Subcutaneous abdominal adipose tissue (tissue), 5 donors: ENCODE data around the gene XYLT1.

ENCODE experiments used
- H3K27ac ChIP-seq: one replicate; pipeline ENCODE4 v1.7.0; 2013; ENCODE audit warnings: low read depth, mild to moderate bottlenecking, inconsistent platforms, low read length, moderate library complexity
- H3K27me3 ChIP-seq, 5 donors: one replicate each; pipeline ENCODE4 v1.7.0; 2013; ENCODE audit warnings: low read length in 5 of 5, inconsistent platforms in 1 of 5; ENCODE audit not compliant: control insufficient read depth in 5 of 5, insufficient read depth in 4 of 5
- H3K36me3 ChIP-seq, 5 donors: one replicate each; pipeline ENCODE4 v1.7.0; 2013; ENCODE audit warnings: low read length in 5 of 5; ENCODE audit not compliant: control insufficient read depth in 5 of 5, insufficient read depth in 5 of 5
- H3K4me1 ChIP-seq, 5 donors: one replicate each; pipeline ENCODE4 v1.7.0; 2013; ENCODE audit warnings: low read length in 5 of 5, mild to moderate bottlenecking in 3 of 5, moderate library complexity in 1 of 5; ENCODE audit not compliant: control insufficient read depth in 5 of 5, insufficient read depth in 5 of 5
- H3K4me3 ChIP-seq, 5 donors: one replicate each; pipeline ENCODE4 v1.7.0; 2013; ENCODE audit warnings: low read length in 5 of 5, low read depth in 1 of 5
- H3K9ac ChIP-seq, 5 donors: one replicate each; pipeline ENCODE4 v1.7.0; 2013; ENCODE audit warnings: low read length in 5 of 5, mild to moderate bottlenecking in 4 of 5, moderate library complexity in 3 of 5
- H3K9me3 ChIP-seq, 5 donors: one replicate each; pipeline ENCODE4 v1.7.0; 2013; ENCODE audit warnings: low read length in 5 of 5; ENCODE audit not compliant: control insufficient read depth in 5 of 5
- donor health status: healthy.
- donor health status: healthy.
- donor health status: healthy.
- donor health status: healthy.
- donor health status: healthy.

Gene XYLT1

GRCh38 chr16:17166095-17166494 is 304.7 kb downstream of the XYLT1 start:
- Histone ChIP-seq H3K9ac (no peak overlapping the region), H3K9me3 (no peaks in the 10 kb centered on the region), H3K4me1 (peaks cover 0 to 34% (median 22%) of the 10 kb centered on the region in 5 donors), H3K4me3 (no peak overlapping the region), H3K36me3 (no peaks in the 10 kb centered on the region), H3K27me3 (no peaks in the 10 kb centered on the region), H3K27ac (no peak overlapping the region)

GRCh38 chr16:17162560-17162959 is 308.2 kb downstream of the XYLT1 start:
- peaks cover 0 to 9% (median 7%) of the 10 kb centered on the region in 5 donors for H3K4me1 ChIP-seq
- no peak overlapping the region for H3K27ac ChIP-seq
- no peak overlapping the region for H3K9ac ChIP-seq
- H3K9me3 ChIP-seq: no peaks in the 10 kb centered on the region
- no peaks in the 10 kb centered on the region for H3K27me3 ChIP-seq
- no peak overlapping the region for H3K4me3 ChIP-seq
- peaks cover 0 to 6% (median 0%) of the 10 kb centered on the region in 5 donors for H3K36me3 ChIP-seq

DNA sequence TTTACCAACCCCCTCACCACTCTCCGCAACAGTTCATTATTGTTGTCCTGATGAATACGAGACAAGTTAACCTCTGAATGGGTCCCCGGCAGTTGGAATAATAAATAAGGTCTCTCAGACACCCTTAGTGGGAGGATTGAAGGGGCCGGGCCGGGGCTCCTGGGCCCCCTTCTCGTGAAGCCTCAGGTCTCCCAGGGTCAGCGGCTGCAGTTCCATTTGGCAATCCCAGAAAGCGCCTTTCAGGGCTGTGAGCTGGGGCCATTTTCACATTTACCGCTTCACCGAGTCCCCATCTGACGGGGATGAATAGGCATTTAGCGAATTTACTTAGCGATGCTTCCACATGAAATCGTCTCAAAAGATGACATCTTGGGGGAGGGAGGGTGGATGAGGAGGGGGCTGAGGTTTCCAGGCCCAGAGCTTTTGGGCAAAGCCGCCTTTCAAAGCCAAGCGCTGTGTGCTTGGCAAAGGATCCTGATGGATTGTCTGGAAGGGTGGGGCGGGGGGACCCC is 309.8 kb downstream of the XYLT1 start:
- H3K27ac ChIP-seq: no peak overlapping the region
- no peaks in the 10 kb centered on the region for H3K27me3 ChIP-seq
- H3K4me3 ChIP-seq: no peak overlapping the region
- peaks cover 0 to 7% (median 5%) of the 10 kb centered on the region in 5 donors for H3K4me1 ChIP-seq
- peaks cover 0 to 6% (median 2%) of the 10 kb centered on the region in 5 donors for H3K36me3 ChIP-seq
- no peak overlapping the region for H3K9ac ChIP-seq
- H3K9me3 ChIP-seq: no peaks in the 10 kb centered on the region

DNA sequence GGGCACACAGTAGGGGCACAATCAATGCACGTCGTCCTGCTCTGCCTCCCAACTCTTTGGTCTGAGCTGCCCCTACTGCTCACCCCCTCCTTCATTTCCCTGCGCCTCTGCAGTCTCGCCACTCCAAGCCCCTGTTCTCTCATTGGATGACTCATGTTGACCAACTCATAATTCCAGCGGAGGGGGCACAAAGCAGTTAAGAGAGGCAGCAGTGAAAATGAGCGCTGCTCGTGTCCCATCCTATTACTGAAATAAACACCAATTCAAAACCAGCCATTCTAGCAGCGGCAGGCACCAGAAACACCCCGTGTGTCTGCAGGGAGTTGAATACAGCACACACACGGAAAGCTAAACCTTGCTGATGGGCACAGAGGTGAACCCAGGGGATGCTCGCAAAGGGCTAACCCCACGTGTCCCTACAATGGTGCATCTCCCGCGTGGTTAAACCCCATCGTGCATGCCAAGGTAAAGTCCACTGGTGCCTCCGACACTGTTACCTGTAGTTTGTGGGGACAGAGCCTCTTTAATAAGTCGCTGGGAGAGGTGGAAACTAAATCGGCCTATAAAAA is 310.4 kb downstream of the XYLT1 start:
- Histone ChIP-seq H3K4me1 (peaks cover 0 to 10% (median 5%) of the 10 kb centered on the region in 5 donors), H3K27me3 (no peaks in the 10 kb centered on the region), H3K36me3 (peaks cover 0 to 6% (median 2%) of the 10 kb centered on the region in 5 donors), H3K9me3 (no peaks in the 10 kb centered on the region), H3K4me3 (no peak overlapping the region), H3K27ac (no peak overlapping the region), H3K9ac (no peak overlapping the region)

DNA sequence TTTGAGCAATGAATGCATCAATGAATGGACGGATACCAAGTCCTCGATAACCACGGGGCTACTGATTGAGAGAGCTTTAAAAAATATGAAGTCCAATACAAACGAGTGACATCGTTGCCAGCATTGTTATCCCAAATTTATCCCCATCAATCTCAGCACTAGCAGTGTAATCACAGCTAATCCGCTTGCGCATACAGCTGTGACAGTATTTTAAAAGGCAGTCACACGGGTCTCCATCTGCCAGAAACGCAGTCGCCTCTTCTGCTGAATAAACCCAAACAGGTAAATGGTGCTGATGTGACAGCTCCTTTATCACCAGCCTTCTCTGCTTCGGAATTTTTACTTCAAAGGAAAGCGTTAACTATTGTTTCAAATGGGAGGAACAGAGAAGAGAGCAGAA is 311.1 kb downstream of the XYLT1 start:
- H3K4me1 ChIP-seq: peaks cover 0 to 16% (median 5%) of the 10 kb centered on the region in 5 donors
- no peak overlapping the region for H3K4me3 ChIP-seq
- H3K9me3 ChIP-seq: no peaks in the 10 kb centered on the region
- no peaks in the 10 kb centered on the region for H3K27me3 ChIP-seq
- H3K9ac ChIP-seq: no peak overlapping the region
- H3K36me3 ChIP-seq: peaks cover 0 to 6% (median 2%) of the 10 kb centered on the region in 5 donors
- H3K27ac ChIP-seq: no peak overlapping the region

DNA sequence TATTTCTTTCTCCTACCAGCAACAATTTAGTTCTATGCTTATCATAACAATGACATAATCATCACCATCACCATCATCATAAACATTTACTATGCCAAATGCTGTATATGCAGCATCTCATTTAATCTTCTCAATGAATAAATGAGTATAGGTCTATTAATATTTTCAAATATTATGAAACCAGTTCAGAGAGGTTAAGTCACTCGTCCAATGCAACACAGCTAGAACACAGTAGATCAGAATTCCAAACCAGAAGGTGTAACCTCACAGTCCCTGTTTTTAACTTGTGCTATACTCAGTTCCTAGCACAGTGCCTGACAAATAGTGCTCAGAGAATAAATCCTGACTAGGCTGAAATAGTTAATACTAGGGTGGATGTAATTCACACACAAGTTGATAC is 314.8 kb downstream of the XYLT1 start:
- no peaks in the 10 kb centered on the region for H3K9me3 ChIP-seq
- peaks cover 0 to 6% (median 2%) of the 10 kb centered on the region in 5 donors for H3K36me3 ChIP-seq
- H3K27me3 ChIP-seq: no peaks in the 10 kb centered on the region
- H3K4me1 ChIP-seq: peaks cover 0 to 18% (median 0%) of the 10 kb centered on the region in 5 donors
- H3K9ac ChIP-seq: no peak overlapping the region
- no peak overlapping the region for H3K4me3 ChIP-seq
- H3K27ac ChIP-seq: no peak overlapping the region

DNA sequence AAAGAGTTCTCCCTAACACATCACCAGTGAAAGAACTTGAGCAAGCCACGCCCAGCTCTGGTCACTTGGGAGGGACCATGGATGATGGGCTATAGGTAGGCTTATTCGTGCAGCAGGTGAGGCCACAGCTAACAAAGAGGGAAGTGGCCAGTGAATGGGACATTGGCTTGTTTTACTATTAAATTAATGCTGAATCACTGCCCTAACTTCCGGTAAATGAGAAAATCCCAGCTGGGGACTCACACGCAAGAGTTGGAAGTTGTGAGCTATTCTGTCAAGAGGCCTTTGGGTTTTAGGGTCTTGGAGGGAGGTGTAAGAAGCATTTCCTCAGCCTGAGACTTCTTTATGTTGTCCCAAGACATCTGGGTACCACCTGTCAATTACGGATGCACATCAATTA is 315.3 kb downstream of the XYLT1 start:
- H3K9ac ChIP-seq: no peak overlapping the region
- H3K36me3 ChIP-seq: peaks cover 0 to 6% (median 2%) of the 10 kb centered on the region in 5 donors
- no peak overlapping the region for H3K4me3 ChIP-seq
- peaks cover 0 to 18% (median 0%) of the 10 kb centered on the region in 5 donors for H3K4me1 ChIP-seq
- no peak overlapping the region for H3K27ac ChIP-seq
- no peaks in the 10 kb centered on the region for H3K9me3 ChIP-seq
- no peaks in the 10 kb centered on the region for H3K27me3 ChIP-seq

DNA sequence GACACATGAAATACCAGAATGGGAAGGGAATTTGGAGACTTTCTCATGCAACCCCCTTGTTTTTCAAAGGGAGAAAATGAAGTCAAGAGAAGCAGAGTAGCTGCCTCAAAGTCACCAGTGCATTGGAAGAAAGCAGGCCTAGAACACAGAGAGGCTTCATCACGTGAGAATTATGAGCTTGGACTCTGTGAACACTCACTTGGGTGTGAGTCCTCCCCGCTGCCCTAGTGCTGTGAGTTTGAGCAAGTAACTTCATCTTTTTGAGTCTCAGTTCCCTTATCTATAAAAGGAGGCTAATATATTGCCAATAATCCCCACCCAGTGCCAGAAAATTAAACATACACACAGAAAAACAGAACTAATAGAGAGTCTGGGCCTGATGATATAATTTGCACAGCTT is 315.8 kb downstream of the XYLT1 start:
- peaks cover 0 to 18% (median 0%) of the 10 kb centered on the region in 5 donors for H3K4me1 ChIP-seq
- H3K27ac ChIP-seq: no peak overlapping the region
- no peaks in the 10 kb centered on the region for H3K27me3 ChIP-seq

DNA sequence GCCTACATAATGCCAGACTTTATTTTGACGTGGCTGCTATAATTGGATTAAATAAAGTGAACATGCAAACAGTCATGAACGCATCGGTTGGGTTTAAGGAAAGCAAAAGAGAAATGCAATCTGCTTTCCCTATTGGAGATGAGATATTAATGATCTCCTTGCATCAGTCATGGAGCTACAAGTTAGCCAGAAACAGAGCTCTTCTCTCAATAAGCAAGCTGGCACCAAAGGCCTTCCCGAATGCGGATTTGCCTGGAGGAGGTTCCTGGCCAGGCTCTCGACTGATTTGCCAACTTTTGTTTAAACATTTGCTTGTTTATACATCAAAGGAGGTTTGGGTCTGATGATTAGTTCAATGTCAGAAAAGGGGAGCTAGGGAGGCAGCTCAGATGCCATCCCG is 318.4 kb downstream of the XYLT1 start:
- Histone ChIP-seq H3K9ac (no peak overlapping the region), H3K4me1 (peaks cover 0 to 18% (median 0%) of the 10 kb centered on the region in 5 donors), H3K27ac (no peak overlapping the region), H3K36me3 (peaks cover 0 to 2% (median 0%) of the 10 kb centered on the region in 5 donors), H3K9me3 (no peaks in the 10 kb centered on the region), H3K27me3 (no peaks in the 10 kb centered on the region), H3K4me3 (no peak overlapping the region)

More for the DNA sequence above, 315.8 kb downstream of the XYLT1 start:
- Histone ChIP-seq H3K36me3 (peaks cover 0 to 6% (median 2%) of the 10 kb centered on the region in 5 donors), H3K9ac (no peak overlapping the region), H3K4me3 (no peak overlapping the region), H3K9me3 (no peaks in the 10 kb centered on the region)

- no peaks in the 10 kb centered on the region for H3K36me3 ChIP-seq
- no peaks in the 10 kb centered on the region for H3K27me3 ChIP-seq
- H3K4me1 ChIP-seq: peaks cover 0 to 18% (median 0%) of the 10 kb centered on the region in 5 donors
- H3K9ac ChIP-seq: no peak overlapping the region
- H3K9me3 ChIP-seq: no peaks in the 10 kb centered on the region
- H3K27ac ChIP-seq: no peak overlapping the region
- no peak overlapping the region for H3K4me3 ChIP-seq
Measured at GRCh38 chr16:17151335-17151734, 319.4 kb downstream of the XYLT1 start.
